ENCODE results near the gene TTBK1. TPM values are rescaled to one million over a fixed set of nuclear protein-coding genes. Genes with fewer than 3 reads are reported as not detected.

Gene TTBK1
- total RNA-seq = under 0.01 TPM in 2 replicates
- 0.03 TPM in 1 of 2 replicates, not detected in the other for polyA plus RNA-seq
- 0.02 TPM in 1 of 2 replicates, not detected in the other for polyA plus RNA-seq (2012)
- not detected in 2 replicates for polyA minus RNA-seq (ENCODE audit: low replicate concordance)

DNA sequence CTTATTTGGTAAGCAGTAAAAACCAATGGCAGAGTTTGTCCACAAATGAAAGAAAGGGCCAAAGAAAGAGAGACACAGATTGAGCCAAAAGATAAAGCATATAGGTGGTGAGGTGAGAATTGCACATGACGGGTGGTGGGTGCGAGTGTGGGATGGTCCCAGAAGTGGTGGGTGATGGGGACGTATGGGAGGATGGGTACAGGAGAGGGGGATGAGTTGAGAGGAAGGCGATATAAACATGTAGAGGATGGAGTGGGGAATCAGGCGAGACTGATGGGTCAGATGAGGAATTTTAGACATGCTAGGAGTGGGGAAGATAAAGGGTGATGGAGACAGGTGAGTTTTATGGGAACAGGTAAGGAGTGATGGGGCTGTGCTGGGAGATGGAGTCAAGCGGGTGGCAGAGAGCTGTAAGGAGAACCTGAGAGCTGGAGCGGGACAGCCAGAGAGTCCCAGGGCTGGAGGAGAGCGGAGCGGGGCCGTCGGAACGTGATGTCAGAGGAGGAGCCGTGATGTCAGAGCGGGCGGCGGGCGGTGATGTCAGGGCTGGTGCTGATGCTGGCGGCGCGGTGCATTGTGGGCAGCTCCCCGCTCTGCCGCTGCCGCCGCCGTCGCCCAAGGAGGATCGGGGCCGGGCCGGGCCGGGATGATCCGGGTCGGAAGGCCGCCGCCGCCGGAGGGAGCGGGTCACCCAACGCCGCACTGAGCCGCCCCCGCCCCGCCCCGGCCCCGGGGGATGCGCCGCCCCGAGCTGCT, at the start of gene TTBK1:
Gene TTBK1, plus strand, starts transcription at position 574 of the 756 bp plus-strand sequence. CDS start 3,180 bp downstream, outside the sequence.
- Histone ChIP-seq H3K27ac (ENCODE audit: insufficient read depth, low read length) (no peak within 1 kb of the TSS), H3K36me3 (ENCODE audit: control insufficient read depth, insufficient read depth, low read length) (no peaks in the 10 kb centered on the region), H3K9ac (ENCODE audit: insufficient read depth, low read length) (no peak within 1 kb of the TSS), H2AFZ (ENCODE audit: low read length) (no peak within 1 kb of the TSS), H3K4me3 (replicated peaks in 1 of 4; ENCODE audit: control extremely low read depth in 1 of 4, insufficient read depth in 1 of 4, low read depth in 3 of 4, low read length in 4 of 4) (no peak within 1 kb of the TSS), H3K4me2 (ENCODE audit: extremely low read depth, insufficient read depth, low read length) (no peak within 1 kb of the TSS), H3K4me1 (ENCODE audit: control insufficient read depth, extremely low read depth, insufficient read depth, low read length) (no peaks in the 10 kb centered on the region), H3K27me3 (ENCODE audit: control insufficient read depth, insufficient read depth, low read length) (peaks cover 56% of the 10 kb centered on the region), H3K79me2 (ENCODE audit: control insufficient read depth, insufficient read depth, low read length) (no peaks in the 10 kb centered on the region), H3K9me3 (ENCODE audit: control insufficient read depth, insufficient read depth, low read depth, low read length) (no peaks in the 10 kb centered on the region), H4K20me1 (ENCODE audit: control insufficient read depth, extremely low read depth, insufficient read depth, low read length) (no peaks in the 10 kb centered on the region)
- DNase-seq (ENCODE audit: low read depth in 2 of 2) = no peak
- TF ChIP-seq CTCF (conservative IDR thresholded peaks at IDR 0.05 in 1 of 2, IDR thresholded peaks at IDR 0.05 in 1 of 2; ENCODE audit: low read depth in 1 of 2, low read length in 2 of 2) (no peak), EZH2 (IDR thresholded peaks at IDR 0.05; ENCODE audit: low read length, missing control alignments) (peak; percentile 96)

- no peak for TF ChIP-seq EZH2 (IDR thresholded peaks at IDR 0.05; ENCODE audit: low read length, missing control alignments)
- no peak for TF ChIP-seq CTCF (conservative IDR thresholded peaks at IDR 0.05 in 1 of 2, IDR thresholded peaks at IDR 0.05 in 1 of 2; ENCODE audit: low read depth in 1 of 2, low read length in 2 of 2)
- no peak overlapping the region for H3K9ac ChIP-seq (ENCODE audit: insufficient read depth, low read length)
- H3K4me2 ChIP-seq (ENCODE audit: extremely low read depth, insufficient read depth, low read length) = no peak overlapping the region
- no peak overlapping the region for H2AFZ ChIP-seq (ENCODE audit: low read length)
- no peaks in the 10 kb centered on the region for H3K79me2 ChIP-seq (ENCODE audit: control insufficient read depth, insufficient read depth, low read length)
- no peaks in the 10 kb centered on the region for H4K20me1 ChIP-seq (ENCODE audit: control insufficient read depth, extremely low read depth, insufficient read depth, low read length)
- H3K36me3 ChIP-seq (ENCODE audit: control insufficient read depth, insufficient read depth, low read length) = peaks cover 15% of the 10 kb centered on the region
- DNase-seq (ENCODE audit: low read depth in 2 of 2) = no peak
- H3K4me3 ChIP-seq (replicated peaks in 1 of 4; ENCODE audit: control extremely low read depth in 1 of 4, insufficient read depth in 1 of 4, low read depth in 3 of 4, low read length in 4 of 4) = no peak overlapping the region
- no peak overlapping the region for H3K27ac ChIP-seq (ENCODE audit: insufficient read depth, low read length)
- no peaks in the 10 kb centered on the region for H3K4me1 ChIP-seq (ENCODE audit: control insufficient read depth, extremely low read depth, insufficient read depth, low read length)
- no peaks in the 10 kb centered on the region for H3K9me3 ChIP-seq (ENCODE audit: control insufficient read depth, insufficient read depth, low read depth, low read length)
- no peaks in the 10 kb centered on the region for H3K27me3 ChIP-seq (ENCODE audit: control insufficient read depth, insufficient read depth, low read length)
These were observed 49.4 kb upstream of the TTBK1 start for GRCh38 chr6:43193929-43194328.

DNA sequence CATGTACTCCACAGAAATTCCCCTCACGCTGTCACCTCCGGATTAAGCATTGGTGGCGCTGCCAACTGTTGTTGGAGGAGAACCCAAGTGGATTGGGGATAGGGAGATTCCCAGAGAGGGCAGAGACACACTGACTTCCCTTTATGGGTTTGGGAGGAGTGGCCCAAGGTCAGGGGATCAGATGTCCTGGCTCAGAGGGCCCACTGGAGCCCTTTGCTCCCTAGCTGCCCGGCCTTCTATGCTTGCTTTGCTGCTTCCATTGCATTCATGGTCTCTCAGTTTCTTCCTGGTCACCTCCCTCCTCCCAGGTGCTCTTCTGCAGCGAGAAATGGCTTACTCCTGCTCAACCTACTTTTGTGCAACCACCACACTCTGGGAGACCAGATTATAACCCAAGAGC, 46.9 kb upstream of the TTBK1 start:
- TF ChIP-seq EZH2 (IDR thresholded peaks at IDR 0.05; ENCODE audit: low read length, missing control alignments) (no peak), CTCF (conservative IDR thresholded peaks at IDR 0.05 in 1 of 2, IDR thresholded peaks at IDR 0.05 in 1 of 2; ENCODE audit: low read depth in 1 of 2, low read length in 2 of 2) (no peak)
- Histone ChIP-seq H3K79me2 (ENCODE audit: control insufficient read depth, insufficient read depth, low read length) (no peaks in the 10 kb centered on the region), H3K27ac (ENCODE audit: insufficient read depth, low read length) (no peak overlapping the region), H3K4me1 (ENCODE audit: control insufficient read depth, extremely low read depth, insufficient read depth, low read length) (no peaks in the 10 kb centered on the region), H3K9ac (ENCODE audit: insufficient read depth, low read length) (no peak overlapping the region), H2AFZ (ENCODE audit: low read length) (no peak overlapping the region), H3K4me2 (ENCODE audit: extremely low read depth, insufficient read depth, low read length) (no peak overlapping the region), H3K4me3 (replicated peaks in 1 of 4; ENCODE audit: control extremely low read depth in 1 of 4, insufficient read depth in 1 of 4, low read depth in 3 of 4, low read length in 4 of 4) (no peak overlapping the region), H3K9me3 (ENCODE audit: control insufficient read depth, insufficient read depth, low read depth, low read length) (no peaks in the 10 kb centered on the region), H4K20me1 (ENCODE audit: control insufficient read depth, extremely low read depth, insufficient read depth, low read length) (no peaks in the 10 kb centered on the region), H3K36me3 (ENCODE audit: control insufficient read depth, insufficient read depth, low read length) (peaks cover 17% of the 10 kb centered on the region), H3K27me3 (ENCODE audit: control insufficient read depth, insufficient read depth, low read length) (no peaks in the 10 kb centered on the region)
- no peak for DNase-seq (ENCODE audit: low read depth in 2 of 2)

Data from fibroblast of lung (primary cell).